GM12878 (cell line): ENCODE measurements around the gene HIVEP3. TPM values are rescaled to one million over a fixed set of nuclear protein-coding genes. Genes with fewer than 3 reads are reported as not detected.
A peak's percentile ranks its signal among the peaks of the same experiment; 100 is the strongest.

ENCODE experiments used
- ATF7 ChIP-seq: fragments of 450-650 bp; IDR thresholded peaks from 2 replicates; pipeline ENCODE4 v1.6.1; 2016; ENCODE audit warnings: low read depth, mild to moderate bottlenecking
- CEBPB ChIP-seq, 2 experiments: fragments of 150-350 bp in 1 of 2; IDR thresholded peaks; 2 replicates each; pipeline ENCODE4 v1.6.1; 2012 to 2014; ENCODE audit warnings: low read depth in 2 of 2, low read length in 2 of 2, borderline replicate concordance in 1 of 2, inconsistent platforms in 1 of 2
- CHD2 ChIP-seq: IDR thresholded peaks from 2 replicates; pipeline ENCODE4 v1.6.1; 2011; ENCODE audit warnings: low read depth, low read length, improper control_type of control experiment, borderline replicate concordance
- CREB1 ChIP-seq: IDR thresholded peaks from 2 replicates; pipeline ENCODE4 v1.6.1; 2012; ENCODE audit warnings: low read depth, mild to moderate bottlenecking, inconsistent platforms
- GABPA ChIP-seq: IDR thresholded peaks from 2 replicates; pipeline ENCODE4 v1.6.1; 2014; ENCODE audit warnings: antibody characterized with exemption, low read depth, mild to moderate bottlenecking, inconsistent platforms
- LARP7 ChIP-seq: fragments of 450-650 bp; IDR thresholded peaks from 2 replicates; pipeline ENCODE4 v1.6.1; 2017; ENCODE audit warnings: mild to moderate bottlenecking
- MYC ChIP-seq: IDR thresholded peaks from 2 replicates; pipeline ENCODE4 v1.6.1; 2011; ENCODE audit warnings: mild to moderate bottlenecking, low read length, moderate library complexity, inconsistent platforms; ENCODE audit not compliant: insufficient read depth, insufficient replicate concordance, insufficient read length, severe bottlenecking
- RELA ChIP-seq: fragments of 450-650 bp; IDR thresholded peaks from 2 replicates; pipeline ENCODE4 v1.8.0; 2014; ENCODE audit warnings: borderline replicate concordance; ENCODE audit not compliant: partially characterized antibody
- SMARCA5 ChIP-seq: fragments of 450-650 bp; IDR thresholded peaks from 2 replicates; pipeline ENCODE4 v1.6.1; 2017; ENCODE audit warnings: mild to moderate bottlenecking
- SP1 ChIP-seq: IDR thresholded peaks from one replicate; pipeline ENCODE4 v1.6.1; 2011; ENCODE audit warnings: low read depth, low read length
- polyA plus RNA-seq, 11 experiments: library from polyadenylated mRNA; depleted of rRNA in 4 of 11; unstranded in 6 of 11; stranded (reverse) in 5 of 11; fragments of >200 nt; fragmentation: Nextera tagmentation in 4 of 11; fragmentation: Illumina TruSeq in 1 of 11; extraction: Ambion mirVana in 4 of 11; extraction: Trizol in 1 of 11; gene quantifications; 1 replicate in 1 of 11; 2 replicates in 10 of 11; pipeline versions ENCODE4 v1.2.1 to v1.2.3, GENCODE V29; 2011 to 2016; ENCODE audit warnings: inconsistent platforms in 2 of 11, missing spikeins in 2 of 11, low read depth in 1 of 11
- total RNA-seq, 4 experiments: library from RNA; depleted of rRNA in 3 of 4; stranded (reverse); fragments of >200 nt in 3 of 4; fragmentation: Illumina TruSeq in 1 of 4; extraction: Trizol in 1 of 4; gene quantifications; 2 replicates each; pipeline versions ENCODE4 v1.2.1 to v1.2.3, GENCODE V29; 2013 to 2021
- TF ChIP-seq, protein P1 (sequence below): IDR thresholded peaks from 2 replicates; pipeline ENCODE4 v1.6.1; 2012; ENCODE audit warnings: improper control_type of control experiment, low read depth, low read length; ENCODE audit not compliant: insufficient replicate concordance
- TF ChIP-seq, protein P2 (sequence below): fragments of 450-650 bp; IDR thresholded peaks from 2 replicates; pipeline ENCODE4 v1.6.1; 2017; ENCODE audit warnings: low read depth, mild to moderate bottlenecking, moderate library complexity
- TF ChIP-seq, protein P3 (sequence below): fragments of 450-650 bp; IDR thresholded peaks from 2 replicates; pipeline ENCODE4 v1.6.1; 2017; ENCODE audit warnings: mild to moderate bottlenecking, moderate library complexity
- TF ChIP-seq, protein P4 (sequence below): fragments of 450-650 bp; IDR thresholded peaks from 2 replicates; pipeline ENCODE4 v1.6.1; 2017; ENCODE audit warnings: antibody characterized with exemption, mild to moderate bottlenecking, moderate library complexity

The HIVEP3 gene
- total and polyA plus RNA-seq, 10 of the 15 experiments (the other 5 are each of a cell fraction or from before 2014, with no cell fraction given) = 1.8 to 13.6 (median 3.8) TPM

DNA sequence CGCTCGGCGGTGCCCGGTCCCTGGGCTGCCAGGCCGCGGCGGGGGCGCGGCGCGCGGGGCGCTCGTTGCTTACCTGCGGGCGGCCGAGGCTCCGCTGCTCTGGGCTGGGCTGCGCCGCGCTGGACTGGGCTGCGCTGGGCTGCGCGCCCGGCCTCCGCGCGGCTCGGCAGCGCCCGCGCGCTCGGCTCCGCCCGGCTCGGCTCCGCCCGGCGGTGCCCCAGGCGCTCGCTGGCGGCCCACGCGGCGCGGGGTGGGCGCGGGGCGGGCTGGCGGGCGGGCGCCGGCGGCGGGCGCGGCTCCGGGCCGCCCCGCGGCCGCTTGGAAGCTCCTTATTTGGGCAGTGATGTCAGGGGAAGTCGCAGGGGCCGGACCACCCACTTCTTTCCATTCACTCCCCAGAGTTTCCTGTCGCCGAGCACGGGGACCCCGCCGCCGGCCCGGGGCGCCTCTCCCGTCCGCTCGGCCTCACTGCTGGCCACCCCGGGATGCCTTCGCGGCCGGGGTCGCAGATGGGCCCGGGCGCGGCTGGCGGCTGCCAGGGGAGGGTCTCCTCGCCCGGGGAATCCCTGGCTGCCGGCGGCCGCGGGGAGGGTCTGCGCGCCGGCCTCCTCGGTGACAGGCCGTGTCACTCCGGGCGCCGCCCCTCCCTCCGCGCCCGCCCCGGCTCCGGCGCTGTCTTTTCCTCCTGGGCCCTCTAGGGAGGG lies 256.5 kb downstream of the HIVEP3 start (continued):
- TF ChIP-seq, protein P1, sequence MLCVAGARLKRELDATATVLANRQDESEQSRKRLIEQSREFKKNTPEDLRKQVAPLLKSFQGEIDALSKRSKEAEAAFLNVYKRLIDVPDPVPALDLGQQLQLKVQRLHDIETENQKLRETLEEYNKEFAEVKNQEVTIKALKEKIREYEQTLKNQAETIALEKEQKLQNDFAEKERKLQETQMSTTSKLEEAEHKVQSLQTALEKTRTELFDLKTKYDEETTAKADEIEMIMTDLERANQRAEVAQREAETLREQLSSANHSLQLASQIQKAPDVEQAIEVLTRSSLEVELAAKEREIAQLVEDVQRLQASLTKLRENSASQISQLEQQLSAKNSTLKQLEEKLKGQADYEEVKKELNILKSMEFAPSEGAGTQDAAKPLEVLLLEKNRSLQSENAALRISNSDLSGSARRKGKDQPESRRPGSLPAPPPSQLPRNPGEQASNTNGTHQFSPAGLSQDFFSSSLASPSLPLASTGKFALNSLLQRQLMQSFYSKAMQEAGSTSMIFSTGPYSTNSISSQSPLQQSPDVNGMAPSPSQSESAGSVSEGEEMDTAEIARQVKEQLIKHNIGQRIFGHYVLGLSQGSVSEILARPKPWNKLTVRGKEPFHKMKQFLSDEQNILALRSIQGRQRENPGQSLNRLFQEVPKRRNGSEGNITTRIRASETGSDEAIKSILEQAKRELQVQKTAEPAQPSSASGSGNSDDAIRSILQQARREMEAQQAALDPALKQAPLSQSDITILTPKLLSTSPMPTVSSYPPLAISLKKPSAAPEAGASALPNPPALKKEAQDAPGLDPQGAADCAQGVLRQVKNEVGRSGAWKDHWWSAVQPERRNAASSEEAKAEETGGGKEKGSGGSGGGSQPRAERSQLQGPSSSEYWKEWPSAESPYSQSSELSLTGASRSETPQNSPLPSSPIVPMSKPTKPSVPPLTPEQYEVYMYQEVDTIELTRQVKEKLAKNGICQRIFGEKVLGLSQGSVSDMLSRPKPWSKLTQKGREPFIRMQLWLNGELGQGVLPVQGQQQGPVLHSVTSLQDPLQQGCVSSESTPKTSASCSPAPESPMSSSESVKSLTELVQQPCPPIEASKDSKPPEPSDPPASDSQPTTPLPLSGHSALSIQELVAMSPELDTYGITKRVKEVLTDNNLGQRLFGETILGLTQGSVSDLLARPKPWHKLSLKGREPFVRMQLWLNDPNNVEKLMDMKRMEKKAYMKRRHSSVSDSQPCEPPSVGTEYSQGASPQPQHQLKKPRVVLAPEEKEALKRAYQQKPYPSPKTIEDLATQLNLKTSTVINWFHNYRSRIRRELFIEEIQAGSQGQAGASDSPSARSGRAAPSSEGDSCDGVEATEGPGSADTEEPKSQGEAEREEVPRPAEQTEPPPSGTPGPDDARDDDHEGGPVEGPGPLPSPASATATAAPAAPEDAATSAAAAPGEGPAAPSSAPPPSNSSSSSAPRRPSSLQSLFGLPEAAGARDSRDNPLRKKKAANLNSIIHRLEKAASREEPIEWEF = no peak
- TF ChIP-seq MYC (no peak), CHD2 (no peak), GABPA (no peak), SP1 (no peak), RELA (no peak), CEBPB (IDR thresholded peaks at IDR 0.05; ENCODE audit: borderline replicate concordance in 1 of 2, low read depth in 2 of 2, low read length in 2 of 2) (no peak), ATF7 (no peak), SMARCA5 (no peak; the same call in 1 of the 2 replicates), CREB1 (0 out of 2 replicates have a peak, but pooled peaks have one; percentile 37), LARP7 (peak; percentile 71)
- TF ChIP-seq, protein P2, sequence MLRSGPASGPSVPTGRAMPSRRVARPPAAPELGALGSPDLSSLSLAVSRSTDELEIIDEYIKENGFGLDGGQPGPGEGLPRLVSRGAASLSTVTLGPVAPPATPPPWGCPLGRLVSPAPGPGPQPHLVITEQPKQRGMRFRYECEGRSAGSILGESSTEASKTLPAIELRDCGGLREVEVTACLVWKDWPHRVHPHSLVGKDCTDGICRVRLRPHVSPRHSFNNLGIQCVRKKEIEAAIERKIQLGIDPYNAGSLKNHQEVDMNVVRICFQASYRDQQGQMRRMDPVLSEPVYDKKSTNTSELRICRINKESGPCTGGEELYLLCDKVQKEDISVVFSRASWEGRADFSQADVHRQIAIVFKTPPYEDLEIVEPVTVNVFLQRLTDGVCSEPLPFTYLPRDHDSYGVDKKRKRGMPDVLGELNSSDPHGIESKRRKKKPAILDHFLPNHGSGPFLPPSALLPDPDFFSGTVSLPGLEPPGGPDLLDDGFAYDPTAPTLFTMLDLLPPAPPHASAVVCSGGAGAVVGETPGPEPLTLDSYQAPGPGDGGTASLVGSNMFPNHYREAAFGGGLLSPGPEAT = no peak
- TF ChIP-seq, protein P3, sequence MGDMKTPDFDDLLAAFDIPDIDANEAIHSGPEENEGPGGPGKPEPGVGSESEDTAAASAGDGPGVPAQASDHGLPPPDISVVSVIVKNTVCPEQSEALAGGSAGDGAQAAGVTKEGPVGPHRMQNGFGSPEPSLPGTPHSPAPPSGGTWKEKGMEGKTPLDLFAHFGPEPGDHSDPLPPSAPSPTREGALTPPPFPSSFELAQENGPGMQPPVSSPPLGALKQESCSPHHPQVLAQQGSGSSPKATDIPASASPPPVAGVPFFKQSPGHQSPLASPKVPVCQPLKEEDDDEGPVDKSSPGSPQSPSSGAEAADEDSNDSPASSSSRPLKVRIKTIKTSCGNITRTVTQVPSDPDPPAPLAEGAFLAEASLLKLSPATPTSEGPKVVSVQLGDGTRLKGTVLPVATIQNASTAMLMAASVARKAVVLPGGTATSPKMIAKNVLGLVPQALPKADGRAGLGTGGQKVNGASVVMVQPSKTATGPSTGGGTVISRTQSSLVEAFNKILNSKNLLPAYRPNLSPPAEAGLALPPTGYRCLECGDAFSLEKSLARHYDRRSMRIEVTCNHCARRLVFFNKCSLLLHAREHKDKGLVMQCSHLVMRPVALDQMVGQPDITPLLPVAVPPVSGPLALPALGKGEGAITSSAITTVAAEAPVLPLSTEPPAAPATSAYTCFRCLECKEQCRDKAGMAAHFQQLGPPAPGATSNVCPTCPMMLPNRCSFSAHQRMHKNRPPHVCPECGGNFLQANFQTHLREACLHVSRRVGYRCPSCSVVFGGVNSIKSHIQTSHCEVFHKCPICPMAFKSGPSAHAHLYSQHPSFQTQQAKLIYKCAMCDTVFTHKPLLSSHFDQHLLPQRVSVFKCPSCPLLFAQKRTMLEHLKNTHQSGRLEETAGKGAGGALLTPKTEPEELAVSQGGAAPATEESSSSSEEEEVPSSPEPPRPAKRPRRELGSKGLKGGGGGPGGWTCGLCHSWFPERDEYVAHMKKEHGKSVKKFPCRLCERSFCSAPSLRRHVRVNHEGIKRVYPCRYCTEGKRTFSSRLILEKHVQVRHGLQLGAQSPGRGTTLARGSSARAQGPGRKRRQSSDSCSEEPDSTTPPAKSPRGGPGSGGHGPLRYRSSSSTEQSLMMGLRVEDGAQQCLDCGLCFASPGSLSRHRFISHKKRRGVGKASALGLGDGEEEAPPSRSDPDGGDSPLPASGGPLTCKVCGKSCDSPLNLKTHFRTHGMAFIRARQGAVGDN = peak; percentile 29; the same call in 1 of the 2 replicates
- TF ChIP-seq, protein P4, sequence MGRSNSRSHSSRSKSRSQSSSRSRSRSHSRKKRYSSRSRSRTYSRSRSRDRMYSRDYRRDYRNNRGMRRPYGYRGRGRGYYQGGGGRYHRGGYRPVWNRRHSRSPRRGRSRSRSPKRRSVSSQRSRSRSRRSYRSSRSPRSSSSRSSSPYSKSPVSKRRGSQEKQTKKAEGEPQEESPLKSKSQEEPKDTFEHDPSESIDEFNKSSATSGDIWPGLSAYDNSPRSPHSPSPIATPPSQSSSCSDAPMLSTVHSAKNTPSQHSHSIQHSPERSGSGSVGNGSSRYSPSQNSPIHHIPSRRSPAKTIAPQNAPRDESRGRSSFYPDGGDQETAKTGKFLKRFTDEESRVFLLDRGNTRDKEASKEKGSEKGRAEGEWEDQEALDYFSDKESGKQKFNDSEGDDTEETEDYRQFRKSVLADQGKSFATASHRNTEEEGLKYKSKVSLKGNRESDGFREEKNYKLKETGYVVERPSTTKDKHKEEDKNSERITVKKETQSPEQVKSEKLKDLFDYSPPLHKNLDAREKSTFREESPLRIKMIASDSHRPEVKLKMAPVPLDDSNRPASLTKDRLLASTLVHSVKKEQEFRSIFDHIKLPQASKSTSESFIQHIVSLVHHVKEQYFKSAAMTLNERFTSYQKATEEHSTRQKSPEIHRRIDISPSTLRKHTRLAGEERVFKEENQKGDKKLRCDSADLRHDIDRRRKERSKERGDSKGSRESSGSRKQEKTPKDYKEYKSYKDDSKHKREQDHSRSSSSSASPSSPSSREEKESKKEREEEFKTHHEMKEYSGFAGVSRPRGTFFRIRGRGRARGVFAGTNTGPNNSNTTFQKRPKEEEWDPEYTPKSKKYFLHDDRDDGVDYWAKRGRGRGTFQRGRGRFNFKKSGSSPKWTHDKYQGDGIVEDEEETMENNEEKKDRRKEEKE = peak; percentile 68; the same call in 1 of the 2 replicates
